ENCODE measurements around the gene CA9.

The CA9 gene

GRCh38 chr9:35681341-35682002 is 7.7 kb downstream of the CA9 start:
- DNase-seq = no peak
- no peak overlapping the region for H3K4me2 ChIP-seq (ENCODE audit: low read length)
- no peak overlapping the region for H2AK5ac ChIP-seq (ENCODE audit: low read length)
- H2BK120ac ChIP-seq (ENCODE audit: low read depth, low read length) = no peak overlapping the region
- no peak overlapping the region for H3K4ac ChIP-seq (ENCODE audit: low read depth, low read length)
- H3K79me2 ChIP-seq (ENCODE audit: control insufficient read depth, insufficient read depth, low read length) = no peaks in the 10 kb centered on the region
- H3K56ac ChIP-seq (ENCODE audit: low read length) = no peak overlapping the region
- H4K8ac ChIP-seq (ENCODE audit: low read depth, low read length) = no peak overlapping the region
- H3K27ac ChIP-seq (ENCODE audit: low read depth, low read length) = no peak overlapping the region
- H3K36me3 ChIP-seq (ENCODE audit: control insufficient read depth, insufficient read depth, low read length) = peaks cover 11% of the 10 kb centered on the region
- H2BK5ac ChIP-seq (ENCODE audit: low read length) = no peak overlapping the region
- H3K27me3 ChIP-seq (ENCODE audit: insufficient read depth, low read length, poor library complexity) = no peaks in the 10 kb centered on the region
- no peak overlapping the region for H2BK15ac ChIP-seq (replicated peaks; ENCODE audit: low read depth)
- peaks cover 3% of the 10 kb centered on the region for H3K79me1 ChIP-seq (ENCODE audit: low read length)
- no peak overlapping the region for H3K4me3 ChIP-seq (ENCODE audit: low read length)
- no peak overlapping the region for H4K5ac ChIP-seq (ENCODE audit: low read length)
- no peak overlapping the region for H3K18ac ChIP-seq (ENCODE audit: low read length)
- H3K9ac ChIP-seq (ENCODE audit: low read length) = no peak overlapping the region
- H3K23ac ChIP-seq (ENCODE audit: low read length) = no peak overlapping the region
- no peaks in the 10 kb centered on the region for H3K4me1 ChIP-seq (ENCODE audit: control insufficient read depth, low read depth, low read length)
- no CpG with 5 or more reads among the region's 3 CpGs for WGBS (ENCODE audit: extremely low coverage, insufficient coverage, low lambda C conversion rate)

- Histone ChIP-seq H4K8ac (ENCODE audit: low read depth, low read length) (no peak overlapping the region), H2BK15ac (replicated peaks; ENCODE audit: low read depth) (no peak overlapping the region), H3K4me3 (ENCODE audit: low read length) (no peak overlapping the region), H3K9ac (ENCODE audit: low read length) (no peak overlapping the region), H2AK5ac (ENCODE audit: low read length) (no peak overlapping the region), H3K56ac (ENCODE audit: low read length) (no peak overlapping the region), H3K79me1 (ENCODE audit: low read length) (peaks cover 8% of the 10 kb centered on the region), H3K27ac (ENCODE audit: low read depth, low read length) (no peak overlapping the region), H3K23ac (ENCODE audit: low read length) (no peak overlapping the region), H2BK5ac (ENCODE audit: low read length) (no peak overlapping the region), H3K4ac (ENCODE audit: low read depth, low read length) (no peak overlapping the region), H3K27me3 (ENCODE audit: insufficient read depth, low read length, poor library complexity) (no peaks in the 10 kb centered on the region), H3K18ac (ENCODE audit: low read length) (no peak overlapping the region), H3K79me2 (ENCODE audit: control insufficient read depth, insufficient read depth, low read length) (no peaks in the 10 kb centered on the region), H2BK120ac (ENCODE audit: low read depth, low read length) (no peak overlapping the region), H3K4me2 (ENCODE audit: low read length) (no peak overlapping the region), H4K5ac (ENCODE audit: low read length) (no peak overlapping the region), H3K36me3 (ENCODE audit: control insufficient read depth, insufficient read depth, low read length) (peaks cover 11% of the 10 kb centered on the region), H3K4me1 (ENCODE audit: control insufficient read depth, low read depth, low read length) (no peaks in the 10 kb centered on the region)
- no CpG with 5 or more reads among the region's 6 CpGs for WGBS (ENCODE audit: extremely low coverage, insufficient coverage, low lambda C conversion rate)
- no peak for DNase-seq
Observed at GRCh38 chr9:35682051-35682450, 8.3 kb downstream of the CA9 start.

GRCh38 chr9:35682520-35683315 is 9.0 kb downstream of the CA9 start:
- Histone ChIP-seq H3K79me2 (ENCODE audit: control insufficient read depth, insufficient read depth, low read length) (peaks cover 3% of the 10 kb centered on the region), H3K56ac (ENCODE audit: low read length) (no peak overlapping the region), H3K36me3 (ENCODE audit: control insufficient read depth, insufficient read depth, low read length) (peaks cover 11% of the 10 kb centered on the region), H4K5ac (ENCODE audit: low read length) (no peak overlapping the region), H3K9ac (ENCODE audit: low read length) (no peak overlapping the region), H3K27me3 (ENCODE audit: insufficient read depth, low read length, poor library complexity) (no peaks in the 10 kb centered on the region), H3K18ac (ENCODE audit: low read length) (no peak overlapping the region), H2BK120ac (ENCODE audit: low read depth, low read length) (no peak overlapping the region), H2AK5ac (ENCODE audit: low read length) (no peak overlapping the region), H3K4ac (ENCODE audit: low read depth, low read length) (no peak overlapping the region), H3K4me2 (ENCODE audit: low read length) (no peak overlapping the region), H2BK15ac (replicated peaks; ENCODE audit: low read depth) (no peak overlapping the region), H2BK5ac (ENCODE audit: low read length) (no peak overlapping the region), H3K79me1 (ENCODE audit: low read length) (peaks cover 12% of the 10 kb centered on the region), H3K4me3 (ENCODE audit: low read length) (no peak overlapping the region), H3K4me1 (ENCODE audit: control insufficient read depth, low read depth, low read length) (peaks cover 3% of the 10 kb centered on the region), H3K23ac (ENCODE audit: low read length) (no peak overlapping the region), H3K27ac (ENCODE audit: low read depth, low read length) (no peak overlapping the region), H4K8ac (ENCODE audit: low read depth, low read length) (no peak overlapping the region)
- no peak for DNase-seq
- no CpG with 5 or more reads among the region's 10 CpGs for WGBS (ENCODE audit: extremely low coverage, insufficient coverage, low lambda C conversion rate)

- Histone ChIP-seq H3K36me3 (ENCODE audit: control insufficient read depth, insufficient read depth, low read length) (peaks cover 11% of the 10 kb centered on the region), H2AK5ac (ENCODE audit: low read length) (no peak overlapping the region), H3K56ac (ENCODE audit: low read length) (no peak overlapping the region), H3K4me2 (ENCODE audit: low read length) (no peak overlapping the region), H3K4me3 (ENCODE audit: low read length) (no peak overlapping the region), H4K5ac (ENCODE audit: low read length) (no peak overlapping the region), H2BK5ac (ENCODE audit: low read length) (no peak overlapping the region), H3K4me1 (ENCODE audit: control insufficient read depth, low read depth, low read length) (peaks cover 7% of the 10 kb centered on the region), H3K4ac (ENCODE audit: low read depth, low read length) (no peak overlapping the region), H3K79me2 (ENCODE audit: control insufficient read depth, insufficient read depth, low read length) (peaks cover 9% of the 10 kb centered on the region), H3K27me3 (ENCODE audit: insufficient read depth, low read length, poor library complexity) (no peaks in the 10 kb centered on the region), H3K27ac (ENCODE audit: low read depth, low read length) (no peak overlapping the region), H3K9ac (ENCODE audit: low read length) (no peak overlapping the region), H3K23ac (ENCODE audit: low read length) (no peak overlapping the region), H2BK15ac (replicated peaks; ENCODE audit: low read depth) (no peak overlapping the region), H2BK120ac (ENCODE audit: low read depth, low read length) (no peak overlapping the region), H4K8ac (ENCODE audit: low read depth, low read length) (no peak overlapping the region), H3K18ac (ENCODE audit: low read length) (no peak overlapping the region), H3K79me1 (ENCODE audit: low read length) (peaks cover 18% of the 10 kb centered on the region)
- no CpG with 5 or more reads among the region's 2 CpGs for WGBS (ENCODE audit: extremely low coverage, insufficient coverage, low lambda C conversion rate)
- DNase-seq = no peak
Observed at GRCh38 chr9:35683323-35683722, 9.6 kb downstream of the CA9 start.

- Histone ChIP-seq H2BK5ac (ENCODE audit: low read length) (no peak overlapping the region), H3K4ac (ENCODE audit: low read depth, low read length) (no peak overlapping the region), H3K27me3 (ENCODE audit: insufficient read depth, low read length, poor library complexity) (no peaks in the 10 kb centered on the region), H3K79me2 (ENCODE audit: control insufficient read depth, insufficient read depth, low read length) (peaks cover 23% of the 10 kb centered on the region), H3K4me2 (ENCODE audit: low read length) (no peak overlapping the region), H2AK5ac (ENCODE audit: low read length) (no peak overlapping the region), H3K79me1 (ENCODE audit: low read length) (peaks cover 28% of the 10 kb centered on the region), H3K56ac (ENCODE audit: low read length) (no peak overlapping the region), H2BK15ac (replicated peaks; ENCODE audit: low read depth) (no peak overlapping the region), H3K23ac (ENCODE audit: low read length) (no peak overlapping the region), H3K18ac (ENCODE audit: low read length) (no peak overlapping the region), H4K8ac (ENCODE audit: low read depth, low read length) (no peak overlapping the region), H3K9ac (ENCODE audit: low read length) (no peak overlapping the region), H3K4me3 (ENCODE audit: low read length) (no peak overlapping the region), H2BK120ac (ENCODE audit: low read depth, low read length) (no peak overlapping the region), H4K5ac (ENCODE audit: low read length) (no peak overlapping the region), H3K27ac (ENCODE audit: low read depth, low read length) (no peak overlapping the region), H3K36me3 (ENCODE audit: control insufficient read depth, insufficient read depth, low read length) (peaks cover 11% of the 10 kb centered on the region), H3K4me1 (ENCODE audit: control insufficient read depth, low read depth, low read length) (peaks cover 10% of the 10 kb centered on the region)
- DNase-seq = no peak
- no CpG with 5 or more reads among the region's 10 CpGs for WGBS (ENCODE audit: extremely low coverage, insufficient coverage, low lambda C conversion rate)
Observed at GRCh38 chr9:35684921-35685320, 11.2 kb downstream of the CA9 start.

All from mesendoderm (in vitro differentiated cells).